Psoas muscle (tissue), 8 donors: ENCODE measurements around the gene BCAS3. TPM values are rescaled to one million over a fixed set of nuclear protein-coding genes. Genes with fewer than 3 reads are reported as not detected.

Experiments
- ATAC-seq, 4 donors: fragments of 200-7000 bp; cut with Tn5 transposase; one replicate each; pipeline ENCODE4 v1.9.1; 2020; ENCODE audit warnings: moderate library complexity in 3 of 4, mild to moderate bottlenecking in 2 of 4
- DNase-seq, 2 donors: peaks; one replicate each; pipeline ENCODE4 v3.0.0-alpha.2; 2020
- H3K27ac ChIP-seq: fragments of 200-600 bp; one replicate; pipeline ENCODE4 v1.8.0; 2022
- H3K27me3 ChIP-seq, 3 donors: fragments of 200-600 bp in 1 of 3; one replicate each; pipeline versions ENCODE4 v1.6.1 to v1.8.0; 2013 to 2022; ENCODE audit warnings: low read length in 2 of 3, mild to moderate bottlenecking in 2 of 3, moderate library complexity in 1 of 3; ENCODE audit not compliant: insufficient read depth in 3 of 3
- H3K36me3 ChIP-seq, 2 donors: fragments of 200-600 bp in 1 of 2; one replicate each; pipeline versions ENCODE4 v1.6.1 to v1.8.0; 2013 to 2022; ENCODE audit warnings: low read depth in 1 of 2, mild to moderate bottlenecking in 1 of 2, moderate library complexity in 1 of 2; ENCODE audit not compliant: insufficient read depth in 1 of 2
- H3K4me1 ChIP-seq: fragments of 200-600 bp; one replicate; pipeline ENCODE4 v1.8.0; 2022
- H3K4me3 ChIP-seq: fragments of 200-600 bp; one replicate; pipeline ENCODE4 v1.8.0; 2022; ENCODE audit warnings: mild to moderate bottlenecking
- H3K9me3 ChIP-seq: fragments of 200-600 bp; one replicate; pipeline ENCODE4 v1.8.0; 2022
- CTCF ChIP-seq: fragments of 200-600 bp; IDR thresholded peaks from one replicate; pipeline ENCODE4 v1.8.0; 2022; ENCODE audit warnings: antibody characterized with exemption
- WGBS, 3 donors: extraction: QIAGEN DNeasy Blood & Tissue Kit; methylation state at CpG; one replicate each; pipeline versions ENCODE4 v1.1.6 to v1.1.7; 2013; 5-methylcytosine and 5-hydroxymethylcytosine counted together
- intact Hi-C, 2 donors: fragments of 100-400 bp; cut with DNase I; formaldehyde crosslinking; loops; one replicate each; pipeline versions ENCODE4 v1.11.0 to v1.14.2; 2022
- polyA plus RNA-seq, 3 donors: library from polyadenylated mRNA; stranded (reverse); fragments of 200-250 nt; gene quantifications; one replicate each; pipeline ENCODE4 v1.2.3, GENCODE V29; 2013
- total RNA-seq, 4 donors: library from RNA; stranded (reverse); fragmentation: NEBNext Ultra II Directional in 2 of 4; extraction: Animal tissue kit (Norgen Biotek cat#: 25700) in 2 of 4; gene quantifications; one replicate each; pipeline versions ENCODE4 v1.2.1 to v1.2.4, GENCODE V29; 2021 to 2023
- donor health status: healthy with polysubstance abuse.
- donor health status: DM: no; HTN: no; CAD: no; lungs with moderate emphysema.
- donor health status: Bipolar disorder and iron deficiency.
- donor health status: healthy.
- donor health status: DM: yes; HTN: yes; CAD: no.
- donor health status: DM: no; HTN: no; CAD: no.
- donor health status: DM: no; HTN: no; CAD: no.
- donor health status: DM: yes; HTN: yes; CAD: no.

BCAS3 gene
- total and polyA plus RNA-seq, 7 donors: 2.4 to 28.8 (median 15.0) TPM

GRCh38 chr17:60695960-60696359 is 18.3 kb downstream of the BCAS3 start:
- no peaks in the 10 kb centered on the region for H3K27me3 ChIP-seq
- H3K4me1 ChIP-seq: no peaks in the 10 kb centered on the region
- no peak for TF ChIP-seq CTCF
- no peak for ATAC-seq
- H3K36me3 ChIP-seq: peaks cover 0 to 47% of the 10 kb centered on the region in 2 donors
- intact Hi-C loops: no loop called here
- no peak for DNase-seq
- H3K27ac ChIP-seq: no peak overlapping the region
- no peak overlapping the region for H3K4me3 ChIP-seq
- H3K9me3 ChIP-seq: no peaks in the 10 kb centered on the region

GRCh38 chr17:60699090-60699489 is 21.4 kb downstream of the BCAS3 start:
- WGBS, 3 donors: 81 to 97% (median 97%) methylated on average over 3 of the region's 3 CpGs
- H3K27ac ChIP-seq: no peak overlapping the region
- TF ChIP-seq CTCF: no peak
- H3K4me3 ChIP-seq: no peak overlapping the region
- intact Hi-C loops: no loop called here
- H3K9me3 ChIP-seq: no peaks in the 10 kb centered on the region
- DNase-seq (no peak), ATAC-seq (no peak)
- no peaks in the 10 kb centered on the region for H3K27me3 ChIP-seq
- H3K36me3 ChIP-seq: peaks cover 0 to 26% of the 10 kb centered on the region in 2 donors
- no peaks in the 10 kb centered on the region for H3K4me1 ChIP-seq

GRCh38 chr17:60704170-60704569 is 26.5 kb downstream of the BCAS3 start:
- Histone ChIP-seq H3K27ac (no peak overlapping the region), H3K36me3 (peaks cover 0 to 23% of the 10 kb centered on the region in 2 donors), H3K4me3 (no peak overlapping the region), H3K9me3 (no peaks in the 10 kb centered on the region), H3K4me1 (no peaks in the 10 kb centered on the region), H3K27me3 (no peaks in the 10 kb centered on the region)
- no peak for TF ChIP-seq CTCF
- 76 to 86% (median 77%) methylated on average over 3 of the region's 3 CpGs for WGBS, 3 donors
- ATAC-seq: no peak
- DNase-seq: no peak
- intact Hi-C loops: no loop called here

GRCh38 chr17:60712675-60713074 is 35.0 kb downstream of the BCAS3 start:
- no peak overlapping the region for H3K4me3 ChIP-seq
- DNase-seq: no peak
- no peaks in the 10 kb centered on the region for H3K27me3 ChIP-seq
- no peak for TF ChIP-seq CTCF
- peaks cover 3 to 39% of the 10 kb centered on the region in 2 donors for H3K36me3 ChIP-seq
- H3K27ac ChIP-seq: no peak overlapping the region
- H3K4me1 ChIP-seq: no peaks in the 10 kb centered on the region
- intact Hi-C loops: loop anchor here in 1 of 2 donors (10.0 kb wide), 1 partner anchor 682 kb away; the partner anchor contains the start of gene TBX2
- ATAC-seq: no peak
- 67 to 79% (median 68%) methylated on average over 2 of the region's 2 CpGs for WGBS, 3 donors
- H3K9me3 ChIP-seq: no peaks in the 10 kb centered on the region

- Histone ChIP-seq H3K9me3 (no peaks in the 10 kb centered on the region), H3K4me3 (no peak overlapping the region), H3K27ac (no peak overlapping the region), H3K27me3 (no peaks in the 10 kb centered on the region), H3K36me3 (peaks cover 3 to 31% of the 10 kb centered on the region in 2 donors), H3K4me1 (no peaks in the 10 kb centered on the region)
- WGBS, 3 donors: 97 to 100% (median 98%) methylated on average over 2 of the region's 2 CpGs
- ATAC-seq (no peak), DNase-seq (no peak)
- no peak for TF ChIP-seq CTCF
- intact Hi-C loops: loop anchor here in 1 of 2 donors (10.0 kb wide), 1 partner anchor 681 kb away; the partner anchor contains the start of gene TBX2
Observed at GRCh38 chr17:60713608-60714007, 36.0 kb downstream of the BCAS3 start.
